Measurements from ENCODE around the gene NTNG1. TPM values are rescaled to one million over a fixed set of nuclear protein-coding genes. Genes with fewer than 3 reads are reported as not detected.
"Not testable (repeated sequence)": the region's sequence is repeated elsewhere in the genome, so short reads cannot be mapped to it uniquely, and the experiment has no call there.

The NTNG1 gene
- total RNA-seq, 1 donor from 2014 or later = 2.4 TPM

GRCh38 chr1:107158991-107159390, 18.2 kb downstream of the NTNG1 start:
- FAIRE-seq (no peak), DNase-seq (ENCODE audit: low read depth) (no peak)
- Histone ChIP-seq H3K27me3 (ENCODE audit: control insufficient read depth, insufficient read depth, low read length) (no peaks in the 10 kb centered on the region), H3K36me3 (ENCODE audit: control insufficient read depth, insufficient read depth, low read length) (no peaks in the 10 kb centered on the region), H3K4me3 (ENCODE audit: low read depth, low read length) (no peak overlapping the region)
- TF ChIP-seq, protein P1, sequence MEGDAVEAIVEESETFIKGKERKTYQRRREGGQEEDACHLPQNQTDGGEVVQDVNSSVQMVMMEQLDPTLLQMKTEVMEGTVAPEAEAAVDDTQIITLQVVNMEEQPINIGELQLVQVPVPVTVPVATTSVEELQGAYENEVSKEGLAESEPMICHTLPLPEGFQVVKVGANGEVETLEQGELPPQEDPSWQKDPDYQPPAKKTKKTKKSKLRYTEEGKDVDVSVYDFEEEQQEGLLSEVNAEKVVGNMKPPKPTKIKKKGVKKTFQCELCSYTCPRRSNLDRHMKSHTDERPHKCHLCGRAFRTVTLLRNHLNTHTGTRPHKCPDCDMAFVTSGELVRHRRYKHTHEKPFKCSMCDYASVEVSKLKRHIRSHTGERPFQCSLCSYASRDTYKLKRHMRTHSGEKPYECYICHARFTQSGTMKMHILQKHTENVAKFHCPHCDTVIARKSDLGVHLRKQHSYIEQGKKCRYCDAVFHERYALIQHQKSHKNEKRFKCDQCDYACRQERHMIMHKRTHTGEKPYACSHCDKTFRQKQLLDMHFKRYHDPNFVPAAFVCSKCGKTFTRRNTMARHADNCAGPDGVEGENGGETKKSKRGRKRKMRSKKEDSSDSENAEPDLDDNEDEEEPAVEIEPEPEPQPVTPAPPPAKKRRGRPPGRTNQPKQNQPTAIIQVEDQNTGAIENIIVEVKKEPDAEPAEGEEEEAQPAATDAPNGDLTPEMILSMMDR (IDR thresholded peaks at IDR 0.05; ENCODE audit: insufficient read depth, low read length, severe bottlenecking) = no peak

GRCh38 chr1:107162745-107163144, 21.9 kb downstream of the NTNG1 start:
- Histone ChIP-seq H3K27me3 (ENCODE audit: control insufficient read depth, insufficient read depth, low read length) (no peaks in the 10 kb centered on the region), H3K4me3 (ENCODE audit: low read depth, low read length) (no peak overlapping the region), H3K36me3 (ENCODE audit: control insufficient read depth, insufficient read depth, low read length) (no peaks in the 10 kb centered on the region)
- DNase-seq (ENCODE audit: low read depth) (peak; percentile 64), FAIRE-seq (no peak)
- TF ChIP-seq, protein P1 (IDR thresholded peaks at IDR 0.05; ENCODE audit: insufficient read depth, low read length, severe bottlenecking) = no peak

DNA sequence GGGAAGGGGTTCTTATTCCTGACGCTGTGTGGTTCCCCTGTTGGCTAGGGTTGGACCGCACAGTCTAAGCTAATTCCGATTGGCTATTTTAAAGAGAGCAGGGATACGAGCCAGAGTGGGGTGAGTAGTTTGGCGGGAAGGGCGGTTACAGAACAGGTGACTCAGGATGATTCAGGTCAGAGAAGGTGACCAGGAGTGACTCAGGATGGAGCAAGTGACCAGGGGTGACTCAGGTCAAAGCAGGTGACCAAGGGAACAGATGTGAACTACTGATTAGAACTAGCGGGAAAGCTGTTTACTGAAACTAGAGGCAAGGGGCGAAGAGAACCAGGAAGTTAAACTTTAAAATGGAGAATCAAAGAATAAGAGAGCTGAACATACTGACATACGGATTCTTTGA, 24.1 kb downstream of the NTNG1 start:
- not testable (repeated sequence) for H3K27me3 ChIP-seq (ENCODE audit: control insufficient read depth, insufficient read depth, low read length); H3K36me3 ChIP-seq (ENCODE audit: control insufficient read depth, insufficient read depth, low read length); H3K4me3 ChIP-seq (ENCODE audit: low read depth, low read length); DNase-seq (ENCODE audit: low read depth); FAIRE-seq

- Histone ChIP-seq H3K36me3 (ENCODE audit: control insufficient read depth, insufficient read depth, low read length) (no peaks in the 10 kb centered on the region), H3K4me3 (ENCODE audit: low read depth, low read length) (no peak overlapping the region), H3K27me3 (ENCODE audit: control insufficient read depth, insufficient read depth, low read length) (no peaks in the 10 kb centered on the region)
- FAIRE-seq (no peak), DNase-seq (ENCODE audit: low read depth) (no peak)
- TF ChIP-seq, protein P1 (IDR thresholded peaks at IDR 0.05; ENCODE audit: insufficient read depth, low read length, severe bottlenecking) = no peak
Measured at GRCh38 chr1:107169615-107170014, 28.8 kb downstream of the NTNG1 start.

- no peaks in the 10 kb centered on the region for H3K36me3 ChIP-seq (ENCODE audit: control insufficient read depth, insufficient read depth, low read length)
- no peaks in the 10 kb centered on the region for H3K27me3 ChIP-seq (ENCODE audit: control insufficient read depth, insufficient read depth, low read length)
- no peak for FAIRE-seq
- no peak overlapping the region for H3K4me3 ChIP-seq (ENCODE audit: low read depth, low read length)
- TF ChIP-seq, protein P1 (IDR thresholded peaks at IDR 0.05; ENCODE audit: insufficient read depth, low read length, severe bottlenecking) = no peak
- DNase-seq (ENCODE audit: low read depth) = no peak
Measured at GRCh38 chr1:107171333-107171732, 30.5 kb downstream of the NTNG1 start.

GRCh38 chr1:107172450-107173170, 31.8 kb downstream of the NTNG1 start:
- Histone ChIP-seq H3K4me3 (ENCODE audit: low read depth, low read length) (no peak overlapping the region), H3K27me3 (ENCODE audit: control insufficient read depth, insufficient read depth, low read length) (no peaks in the 10 kb centered on the region), H3K36me3 (ENCODE audit: control insufficient read depth, insufficient read depth, low read length) (no peaks in the 10 kb centered on the region)
- DNase-seq (ENCODE audit: low read depth) (no peak), FAIRE-seq (no peak)
- TF ChIP-seq, protein P1 (IDR thresholded peaks at IDR 0.05; ENCODE audit: insufficient read depth, low read length, severe bottlenecking) = no peak

All from bronchial epithelial cell (primary cell).